MM.1S (cell line): ENCODE data around the gene TXN2.

Source experiments
- CTCF ChIP-seq: fragments of 300-600 bp; sonication (generic); IDR thresholded peaks from 2 replicates; pipeline ENCODE4 v1.5.1; 2016; ENCODE audit warnings: antibody characterized with exemption, low read length, mixed read lengths
- EZH2 ChIP-seq: fragments of 300-600 bp; sonication (generic); optimal IDR thresholded peaks from 2 replicates; pipeline ENCODE3; 2017; ENCODE audit warnings: low read depth, mild to moderate bottlenecking, antibody characterized with exemption, low read length, mixed read lengths

DNA sequence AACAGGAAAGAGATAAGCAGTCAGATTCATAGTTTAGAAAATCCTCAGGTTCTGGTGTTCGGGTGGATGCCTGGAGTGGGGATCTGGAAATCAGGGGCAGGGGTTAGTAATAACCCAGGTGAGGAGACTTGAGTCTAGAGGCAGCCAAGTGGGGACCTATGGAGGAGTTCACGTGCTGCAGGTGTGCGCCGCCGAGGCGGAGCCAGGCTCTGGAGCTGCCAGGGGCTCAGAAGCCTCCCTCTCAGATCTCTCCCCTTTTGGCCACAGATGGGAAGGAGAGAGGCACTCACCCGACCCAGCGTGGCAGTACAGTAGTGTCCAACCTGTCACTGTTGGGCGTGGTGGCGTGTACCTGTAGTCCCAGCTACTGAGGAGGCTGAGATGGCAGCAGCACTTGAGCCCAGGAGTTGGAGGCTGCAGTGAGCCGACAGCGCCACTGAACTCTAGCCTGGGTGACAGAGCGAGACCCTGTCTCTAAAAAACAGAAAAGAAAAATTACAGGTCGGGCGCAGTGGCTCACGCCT, 27.5 kb downstream of the TXN2 start:
- no peak for TF ChIP-seq EZH2
- no peak for TF ChIP-seq CTCF
